Measurements from ENCODE around the gene TTC28. TPM values are rescaled to one million over a fixed set of nuclear protein-coding genes. Genes with fewer than 3 reads are reported as not detected.

Gene TTC28
- total and polyA plus RNA-seq, 2 donors (not counting 3 experiments of a cell fraction or from before 2014, with no cell fraction given): 16.5 to 51.1 TPM

DNA sequence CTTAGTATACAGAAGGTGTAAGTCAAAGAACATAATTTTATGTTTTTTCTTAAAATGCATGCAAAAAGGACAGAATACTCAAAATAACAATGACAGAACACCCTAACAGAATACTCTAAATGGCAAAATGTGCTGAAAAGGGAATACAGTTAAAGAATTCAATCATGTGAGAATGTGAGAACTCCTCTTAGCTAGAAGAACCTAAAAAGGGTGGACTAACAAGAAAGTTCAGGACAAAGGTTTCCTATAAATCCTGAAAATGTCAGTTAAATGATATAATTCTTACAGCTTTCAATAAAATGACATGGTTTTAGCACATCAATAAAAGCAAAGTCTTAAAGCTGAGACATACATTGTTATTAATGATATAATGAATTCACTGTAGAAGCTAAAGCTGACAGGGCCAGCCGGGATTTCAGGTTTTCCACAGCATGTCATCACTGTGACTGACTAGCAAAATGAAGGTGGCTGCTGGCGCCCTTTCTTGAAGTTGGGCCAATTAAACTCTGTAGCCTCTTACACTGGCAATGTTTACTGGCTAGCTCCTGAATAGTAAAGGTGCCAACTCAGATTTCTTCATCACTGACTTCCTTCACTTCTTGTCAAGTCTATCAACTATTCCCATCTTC, 244.4 kb downstream of the TTC28 start:
- no peaks in the 10 kb centered on the region for H3K79me2 ChIP-seq (ENCODE audit: control insufficient read depth, insufficient read depth, low read length)
- TF ChIP-seq POLR2AphosphoS5 (IDR thresholded peaks at IDR 0.05; ENCODE audit: insufficient read depth, low read depth, low read length): no peak
- no peak for TF ChIP-seq JUN (IDR thresholded peaks at IDR 0.05; ENCODE audit: borderline replicate concordance, insufficient read depth, insufficient read length, low read depth)
- TF ChIP-seq EZH2 (IDR thresholded peaks at IDR 0.05; ENCODE audit: borderline replicate concordance, low read depth, low read length, severe bottlenecking): no peak
- TF ChIP-seq MYC (IDR thresholded peaks at IDR 0.05; ENCODE audit: low read depth, low read length): no peak
- no peak for TF ChIP-seq GATA2 (IDR thresholded peaks at IDR 0.05; ENCODE audit: insufficient read depth, insufficient read length, low read depth, low read length)
- TF ChIP-seq MAX (IDR thresholded peaks at IDR 0.05; ENCODE audit: insufficient read depth, insufficient read length): no peak
- TF ChIP-seq FOS (IDR thresholded peaks at IDR 0.05; ENCODE audit: borderline replicate concordance, insufficient read depth, low read length): no peak
- no peak for TF ChIP-seq POLR2A (IDR thresholded peaks at IDR 0.05; ENCODE audit: low read depth, low read length)
- TF ChIP-seq CTCF (IDR thresholded peaks at IDR 0.05; ENCODE audit: extremely low read depth in 1 of 2, insufficient read depth in 1 of 2, low read depth in 1 of 2, low read length in 2 of 2): no peak

More for the DNA sequence above, 244.4 kb downstream of the TTC28 start:
- intact Hi-C loops (cut with micrococcal nuclease): loop anchor here (10.0 kb wide), 1 partner anchor 150 kb away; no protein-coding TSS in a partner anchor
- no peak for DNase-seq (ENCODE audit: low read depth, low spot score)
- Histone ChIP-seq H3K9ac (replicated peaks; ENCODE audit: extremely low read depth, insufficient read depth, low read length) (no peak overlapping the region), H3K36me3 (ENCODE audit: control insufficient read depth in 2 of 2, extremely low read depth in 1 of 2, insufficient read depth in 2 of 2, low read length in 2 of 2) (no peaks in the 10 kb centered on the region), H3K4me2 (ENCODE audit: insufficient read depth, low read length) (no peak overlapping the region), H3K27ac (ENCODE audit: insufficient read depth, low read depth, low read length) (no peak overlapping the region), H3K9me1 (replicated peaks; ENCODE audit: control insufficient read depth, extremely low read depth, insufficient read depth, low read length) (no peaks in the 10 kb centered on the region), H3K4me1 (ENCODE audit: control insufficient read depth, extremely low read depth, insufficient read depth, low read length) (no peaks in the 10 kb centered on the region), H2AFZ (ENCODE audit: low read depth, low read length) (no peak overlapping the region), H4K20me1 (replicated peaks; ENCODE audit: control insufficient read depth, extremely low read depth, insufficient read depth, low read length) (no peaks in the 10 kb centered on the region), H3K27me3 (ENCODE audit: control insufficient read depth in 2 of 2, insufficient read depth in 2 of 2, low read length in 2 of 2) (no peaks in the 10 kb centered on the region), H3K9me3 (replicated peaks; ENCODE audit: control insufficient read depth, insufficient read depth, low read length) (no peaks in the 10 kb centered on the region), H3K4me3 (replicated peaks in 1 of 3; ENCODE audit: insufficient read depth in 1 of 3, low read depth in 1 of 3, low read length in 3 of 3) (no peak overlapping the region)
- dilution Hi-C loops (cut with MboI; ENCODE audit: extremely low pct_ligation_motif_present, low sequenced_read_pairs): no loop called here
- FAIRE-seq: no peak
- CTCF ChIA-PET: interaction anchor here (1.2 to 3.3 kb wide), 4 partner anchors 9 to 384 kb away, joined by 3 to 10 read pairs (median 4); no protein-coding TSS in a partner anchor
- BruUV-seq (replicated peaks): no TSS peak
- POLR2A ChIA-PET: no interaction called here

Measured in endothelial cell of umbilical vein (primary cell).